HG03135 (cell line): ENCODE results near the gene SLC22A3.
"Not testable (repeated sequence)": the region's sequence is repeated elsewhere in the genome, so short reads cannot be mapped to it uniquely, and the experiment has no call there.

Experiments
- ATAC-seq: cut with Tn5 transposase; IDR thresholded peaks from one replicate; pipeline ENCODE4 v1.9.1; 2021; ENCODE audit warnings: mild to moderate bottlenecking, moderate library complexity; ENCODE audit not compliant: unreplicated experiment

SLC22A3 gene

DNA sequence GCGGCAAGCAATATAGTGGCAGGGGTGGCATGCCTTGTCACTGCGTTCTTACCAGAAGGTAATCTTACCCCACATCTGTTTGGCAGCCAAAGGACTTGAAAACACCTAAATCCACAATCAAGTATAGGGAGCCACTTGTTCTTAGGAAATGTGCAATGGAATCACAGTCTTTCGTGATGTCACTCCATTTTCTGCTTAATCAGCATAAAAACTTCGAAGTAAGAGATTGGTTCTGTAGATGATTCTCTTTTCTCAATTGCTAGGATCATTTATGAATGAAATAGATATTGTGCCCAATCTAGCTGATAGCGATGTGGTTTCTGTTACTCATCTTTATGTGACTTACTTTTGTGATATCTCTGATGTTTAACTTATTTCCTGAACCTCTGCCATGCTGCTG is 89.0 kb downstream of the SLC22A3 start:
- ATAC-seq = no peak

- ATAC-seq = no peak
These were observed 89.6 kb downstream of the SLC22A3 start for GRCh38 chr6:160437775-160438174.

GRCh38 chr6:160438481-160438880 is 90.3 kb downstream of the SLC22A3 start:
- ATAC-seq = no peak

DNA sequence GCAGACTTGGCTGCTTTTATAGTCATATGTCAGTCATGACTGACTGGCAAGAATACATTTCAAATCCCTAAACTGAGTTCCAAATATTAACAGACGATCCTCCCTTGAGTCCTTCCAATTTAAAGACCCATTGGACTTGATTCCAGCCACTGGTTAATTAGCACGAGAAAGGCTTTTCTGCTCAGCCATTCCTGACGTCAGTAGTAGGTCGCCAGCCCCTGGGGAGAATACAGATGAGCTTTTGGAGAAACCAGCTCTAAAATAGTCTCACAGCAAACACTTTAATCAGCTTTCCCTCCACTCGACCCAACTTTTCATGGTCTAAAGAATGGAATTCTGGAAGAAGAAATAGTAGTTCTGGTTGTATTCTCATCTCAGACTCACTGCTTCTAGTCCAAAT is 91.6 kb downstream of the SLC22A3 start:
- ATAC-seq = no peak

DNA sequence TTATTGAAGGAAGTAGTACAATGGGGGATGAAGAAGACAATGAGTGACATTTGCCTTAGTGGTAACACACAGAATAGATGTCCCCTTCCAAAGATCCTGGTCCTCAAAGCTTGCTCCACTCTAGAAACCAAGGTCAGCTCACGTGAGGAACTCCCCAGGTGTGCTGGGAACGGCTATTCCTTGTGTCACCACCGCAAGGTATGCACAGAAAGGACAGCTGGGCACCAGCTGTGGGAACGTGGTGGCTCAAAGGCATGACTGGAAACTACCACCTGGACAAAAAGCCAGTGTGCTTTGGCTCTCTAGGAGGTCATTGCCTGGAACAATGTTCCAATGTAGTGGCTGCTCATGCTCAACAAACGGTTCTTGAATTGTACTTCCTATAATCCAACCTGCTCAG is 94.0 kb downstream of the SLC22A3 start:
- ATAC-seq = no peak

- no peak for ATAC-seq
These were observed 97.0 kb downstream of the SLC22A3 start for GRCh38 chr6:160445130-160445529.

- ATAC-seq = no peak
These were observed 99.2 kb downstream of the SLC22A3 start for GRCh38 chr6:160447350-160447749.

- not testable (repeated sequence) for ATAC-seq
These were observed 101.6 kb downstream of the SLC22A3 start for GRCh38 chr6:160449787-160450186.

GRCh38 chr6:160450849-160451248 is 102.7 kb downstream of the SLC22A3 start:
- ATAC-seq = no peak

- ATAC-seq = no peak
These were observed 106.1 kb downstream of the SLC22A3 start for GRCh38 chr6:160454303-160454702.

DNA sequence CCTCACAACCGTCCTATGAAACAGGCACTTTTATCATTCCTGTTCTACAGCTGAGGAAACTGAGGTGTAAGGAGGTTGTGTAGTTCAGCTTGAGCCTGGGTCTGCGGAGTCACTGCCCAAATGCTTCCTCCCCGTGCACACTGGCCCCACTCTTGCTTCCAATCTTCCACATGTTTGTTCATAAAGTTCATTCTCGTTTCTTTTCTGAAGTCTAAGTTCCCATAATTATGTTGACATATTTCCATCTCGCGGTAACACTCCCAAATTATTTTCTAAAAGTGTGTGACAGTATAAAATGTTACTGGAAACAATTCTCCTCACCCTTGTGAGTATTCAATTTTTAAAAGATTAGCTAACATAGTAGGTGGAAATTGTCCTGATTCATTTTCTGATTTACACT is 106.9 kb downstream of the SLC22A3 start:
- no peak for ATAC-seq

DNA sequence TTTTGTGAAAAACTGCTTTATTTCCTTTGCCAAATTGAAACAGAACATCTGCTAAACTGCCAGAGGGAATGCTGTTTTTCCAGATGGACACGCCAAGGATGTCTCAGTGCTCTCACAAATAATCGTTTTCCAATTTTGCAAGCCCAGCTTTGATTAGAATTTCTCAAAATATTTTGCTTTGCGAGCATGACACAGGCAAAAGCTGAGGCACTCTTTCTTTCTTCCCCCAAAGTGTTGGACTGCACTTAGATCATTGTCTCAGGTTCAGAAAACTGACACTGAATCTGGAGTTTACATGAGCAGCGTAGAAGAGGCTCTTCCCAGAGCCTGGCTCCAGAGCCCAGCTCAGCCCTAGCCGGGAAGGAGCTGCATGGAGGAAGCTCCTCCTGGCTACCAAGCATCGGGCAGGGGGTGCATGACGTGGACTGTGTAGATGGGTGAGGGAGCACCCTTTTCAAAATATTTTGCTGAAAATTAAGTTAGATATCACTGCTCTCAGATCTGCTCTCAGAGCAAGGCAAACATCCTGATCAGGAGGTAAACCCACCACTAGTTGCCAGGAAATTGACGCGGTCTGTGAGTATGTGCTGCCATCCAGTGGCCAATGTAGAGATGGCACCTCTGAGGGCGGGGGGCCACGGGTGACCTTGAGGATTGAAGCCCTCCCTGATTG is 107.5 kb downstream of the SLC22A3 start:
- peak; percentile 76 for ATAC-seq

GRCh38 chr6:160456214-160456546 is 108.0 kb downstream of the SLC22A3 start:
- no peak for ATAC-seq

DNA sequence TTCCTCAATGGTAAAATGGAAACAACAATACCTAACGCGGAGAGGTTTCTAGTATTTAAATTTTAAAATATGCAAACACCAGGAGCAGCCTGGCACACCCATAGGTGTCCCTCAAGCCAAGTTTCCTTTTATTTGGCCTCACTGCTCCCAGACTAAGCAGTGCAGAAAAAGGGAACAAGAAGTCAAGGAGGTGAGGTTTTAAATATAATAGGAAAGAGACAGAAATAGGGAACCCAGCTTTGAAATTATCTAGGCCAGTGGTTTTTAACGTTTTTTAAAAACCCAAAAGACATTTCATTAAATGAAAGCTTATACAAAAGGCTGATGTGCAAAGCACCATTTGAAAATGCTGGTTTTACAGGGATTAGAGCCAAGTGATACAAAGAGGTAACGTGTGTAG is 109.6 kb downstream of the SLC22A3 start:
- ATAC-seq = no peak

DNA sequence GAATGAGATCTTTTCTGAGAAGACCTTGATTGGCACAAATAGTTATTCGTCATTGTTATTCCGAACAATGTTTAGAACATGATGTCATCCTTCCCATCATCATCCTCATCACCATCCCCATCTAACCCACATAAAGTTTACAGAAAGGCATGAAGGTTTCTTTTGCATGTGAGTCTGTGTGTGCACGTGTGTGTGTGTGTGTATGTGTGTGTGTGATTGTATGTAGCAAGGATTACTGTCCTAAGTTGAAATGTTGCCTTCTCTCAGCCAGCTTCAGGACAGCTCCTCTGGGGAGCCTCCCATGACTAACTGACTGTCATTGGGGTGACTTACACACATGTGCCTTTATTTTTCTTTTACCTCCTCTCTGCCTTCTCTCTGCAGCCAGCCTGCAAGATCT is 113.5 kb downstream of the SLC22A3 start:
- no peak for ATAC-seq

DNA sequence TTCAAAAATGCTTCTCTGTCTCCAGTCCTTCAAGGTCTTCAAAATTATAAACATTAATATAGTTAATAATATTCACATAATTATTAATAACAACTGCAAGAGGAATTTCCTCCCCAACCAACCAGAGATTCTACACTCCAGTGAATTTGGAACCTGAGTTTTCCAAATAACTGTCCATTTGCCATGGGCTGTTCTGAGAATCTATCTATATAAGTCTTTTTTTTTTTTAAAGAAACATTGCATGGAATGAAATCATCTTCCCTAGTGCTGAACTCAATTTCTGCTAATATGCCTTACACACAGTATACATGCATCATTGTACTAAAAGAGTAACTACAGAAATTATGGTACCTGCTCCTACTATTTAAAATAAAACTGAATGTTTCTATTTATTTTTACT is 113.9 kb downstream of the SLC22A3 start:
- ATAC-seq = peak; percentile 3

- ATAC-seq = peak; percentile 95
These were observed 114.5 kb downstream of the SLC22A3 start for GRCh38 chr6:160462551-160463109.

DNA sequence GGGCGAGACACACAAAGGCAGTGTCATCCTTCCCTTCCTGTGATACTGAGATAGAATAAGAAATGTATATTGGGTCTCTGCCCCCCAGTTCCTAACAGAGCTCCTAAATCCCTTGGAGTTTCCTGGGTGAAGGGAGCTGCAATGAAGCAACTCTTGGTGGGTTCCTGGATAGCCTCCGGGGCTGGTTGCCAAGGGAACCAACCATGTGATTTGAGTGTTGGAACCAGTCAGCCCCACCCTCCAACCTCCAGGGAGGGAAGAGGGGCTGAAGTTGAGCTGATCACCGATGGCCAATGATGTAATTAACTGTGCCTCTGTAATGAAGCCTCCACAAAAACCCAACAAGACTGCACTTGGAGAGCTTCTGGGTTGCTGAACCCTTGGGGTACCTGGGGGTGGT is 116.6 kb downstream of the SLC22A3 start:
- ATAC-seq = no peak

DNA sequence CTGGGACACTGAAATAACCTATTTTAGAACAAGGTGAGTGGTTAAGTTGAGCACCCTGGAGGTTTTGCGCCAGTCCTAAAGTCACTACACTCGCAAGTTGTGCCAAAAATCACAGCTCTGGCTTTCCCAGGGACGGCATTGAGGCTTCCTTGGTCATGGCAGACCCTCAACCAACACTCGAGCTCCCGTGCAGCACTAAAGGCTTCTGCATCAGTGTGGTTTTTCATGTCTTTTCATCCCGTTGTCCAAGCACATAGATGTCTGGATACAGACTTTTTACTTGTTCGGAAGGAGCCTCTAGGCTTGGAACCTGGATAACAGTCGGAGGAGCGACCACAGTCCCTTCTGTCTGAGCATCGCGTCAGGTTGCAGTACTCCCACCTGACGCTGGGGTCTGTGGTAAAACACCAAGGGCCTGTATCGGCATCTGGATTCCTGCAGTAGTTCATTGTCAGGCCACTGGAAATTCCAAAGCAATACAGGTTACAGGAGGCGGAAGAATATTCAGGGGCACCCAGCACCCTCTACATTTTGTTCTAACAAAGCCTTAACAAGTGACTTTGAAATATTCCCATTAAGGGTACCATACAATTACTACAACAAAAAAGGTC is 119.2 kb downstream of the SLC22A3 start:
- not testable (repeated sequence) for ATAC-seq

- ATAC-seq = no peak
These were observed 121.0 kb downstream of the SLC22A3 start for GRCh38 chr6:160469153-160469552.

GRCh38 chr6:160476056-160476455 is 127.9 kb downstream of the SLC22A3 start:
- ATAC-seq = not testable (repeated sequence)

- not testable (repeated sequence) for ATAC-seq
These were observed 128.9 kb downstream of the SLC22A3 start for GRCh38 chr6:160477072-160477471.

DNA sequence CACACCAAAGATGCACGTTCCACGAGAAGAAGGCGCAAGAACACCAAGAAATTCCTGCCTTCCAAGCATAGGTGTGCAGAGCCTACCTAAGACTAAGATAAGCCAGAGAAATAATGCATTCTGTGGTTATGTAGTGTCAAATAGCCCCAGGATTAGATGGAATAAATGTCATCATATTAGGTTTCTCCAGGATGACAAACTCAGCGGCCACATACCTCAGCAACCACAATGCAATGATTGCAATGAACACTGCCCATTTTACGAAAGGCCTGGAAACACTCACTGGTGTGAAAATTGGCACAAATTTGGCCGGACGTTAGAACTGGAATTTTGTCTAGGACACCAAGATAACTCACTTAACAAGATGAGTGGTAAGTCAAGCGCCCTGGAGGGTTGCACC is 129.7 kb downstream of the SLC22A3 start:
- ATAC-seq = no peak
